ENCODE data around the gene B4GALNT4. TPM values are rescaled to one million over a fixed set of nuclear protein-coding genes. Genes with fewer than 3 reads are reported as not detected.

B4GALNT4 gene
- total and polyA plus RNA-seq, 2 of the 13 experiments (the other 11 are each of a cell fraction or from before 2014, with no cell fraction given): 30.5 to 50.1 TPM

GRCh38 chr11:405323-405953 lies 36.1 kb downstream of the B4GALNT4 start:
- Histone ChIP-seq H3K27ac (ENCODE audit: extremely low read length, insufficient read depth, low read length) (no peak overlapping the region), H2AFZ (ENCODE audit: low read length) (no peak overlapping the region), H3K79me2 (ENCODE audit: insufficient read depth, low read length) (no peaks in the 10 kb centered on the region), H3K4me3 (replicated peaks in 1 of 3; ENCODE audit: insufficient read depth in 1 of 3, low read depth in 2 of 3, low read length in 3 of 3) (no peak overlapping the region), H3K4me1 (ENCODE audit: insufficient read depth, low read length) (peaks cover 30% of the 10 kb centered on the region), H3K9ac (ENCODE audit: insufficient read depth, low read depth, low read length) (no peak overlapping the region), H3K9me3 (ENCODE audit: low read length) (no peaks in the 10 kb centered on the region), H4K20me1 (ENCODE audit: insufficient read depth, low read length) (no peaks in the 10 kb centered on the region), H3K27me3 (ENCODE audit: control insufficient read depth in 1 of 2, insufficient read depth in 2 of 2, low read length in 2 of 2) (no peaks in the 10 kb centered on the region), H3K4me2 (ENCODE audit: low read depth, low read length) (no peak overlapping the region), H3K36me3 (replicated peaks in 1 of 2; ENCODE audit: control insufficient read depth in 1 of 2, insufficient read depth in 2 of 2, low read length in 2 of 2) (peaks cover 3 to 11% of the 10 kb centered on the region in 2 experiments; a peak in 3 of 5 replicates)
- no peak for DNase-seq (ENCODE audit: low spot score)
- TF ChIP-seq STAG1 (CRISPR knock-in tag; IDR thresholded peaks at IDR 0.05) (peak; percentile 57), CC2D1A (CRISPR knock-in tag; IDR thresholded peaks at IDR 0.05) (no peak), PCBP1 (IDR thresholded peaks at IDR 0.05; ENCODE audit: borderline replicate concordance, low read depth, low read length) (0 out of 2 replicates have a peak, but pooled peaks have one; percentile 23)
- TF ChIP-seq, protein P1, sequence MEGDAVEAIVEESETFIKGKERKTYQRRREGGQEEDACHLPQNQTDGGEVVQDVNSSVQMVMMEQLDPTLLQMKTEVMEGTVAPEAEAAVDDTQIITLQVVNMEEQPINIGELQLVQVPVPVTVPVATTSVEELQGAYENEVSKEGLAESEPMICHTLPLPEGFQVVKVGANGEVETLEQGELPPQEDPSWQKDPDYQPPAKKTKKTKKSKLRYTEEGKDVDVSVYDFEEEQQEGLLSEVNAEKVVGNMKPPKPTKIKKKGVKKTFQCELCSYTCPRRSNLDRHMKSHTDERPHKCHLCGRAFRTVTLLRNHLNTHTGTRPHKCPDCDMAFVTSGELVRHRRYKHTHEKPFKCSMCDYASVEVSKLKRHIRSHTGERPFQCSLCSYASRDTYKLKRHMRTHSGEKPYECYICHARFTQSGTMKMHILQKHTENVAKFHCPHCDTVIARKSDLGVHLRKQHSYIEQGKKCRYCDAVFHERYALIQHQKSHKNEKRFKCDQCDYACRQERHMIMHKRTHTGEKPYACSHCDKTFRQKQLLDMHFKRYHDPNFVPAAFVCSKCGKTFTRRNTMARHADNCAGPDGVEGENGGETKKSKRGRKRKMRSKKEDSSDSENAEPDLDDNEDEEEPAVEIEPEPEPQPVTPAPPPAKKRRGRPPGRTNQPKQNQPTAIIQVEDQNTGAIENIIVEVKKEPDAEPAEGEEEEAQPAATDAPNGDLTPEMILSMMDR (CRISPR knock-in tag; IDR thresholded peaks at IDR 0.05): peak; percentile 53
- FAIRE-seq: no peak
- ATAC-seq: no peak
- in situ Hi-C loops (cut with HindIII; ENCODE audit: extremely low pct_ligation_motif_present, low pct_unique_long_range_greater_than_20kb) (loop anchor here (5.0 kb wide), 1 partner anchor 37 kb away; the partner anchor contains the start of gene ANO9), intact Hi-C loops (cut with micrococcal nuclease; ENCODE audit: unreplicated experiment) (loop anchor here (5.0 kb wide), 1 partner anchor 42 kb away; no protein-coding TSS in a partner anchor)
- POLR2A ChIA-PET: no interaction called here
- CTCF ChIA-PET (ENCODE audit: low intra/inter-chr PET ratio, low total read pairs): interaction anchor here (0.7 kb wide), 1 partner anchor 45 kb away, joined by 3 read pairs; the partner anchor contains the start of gene PTDSS2
- WGBS (ENCODE audit: low lambda C conversion rate): 76% methylated on average over 11 of the region's 17 CpGs
- BruUV-seq (replicated peaks): no TSS peak
